Central memory CD8-positive, alpha-beta T cell (primary cell): ENCODE results near the gene STIMATE.

Experiments used
- ATAC-seq: fragments of 150-1000 bp; cut with Tn5 transposase; replicated peaks from 2 replicates; pipeline ENCODE4 v1.10.0; 2022; ENCODE audit warnings: mild to moderate bottlenecking, moderate FRiP score, moderate number of reproducible peaks; ENCODE audit not compliant: poor library complexity, severe bottlenecking; ENCODE audit errors: extremely low read depth
- DNase-seq, 2 donors: peaks; one replicate each; pipeline ENCODE4 v3.0.0; 2021; ENCODE audit warnings: low spot score in 2 of 2
- H3K27ac Mint-ChIP-seq: one replicate; pipeline ENCODE4 v1.8.0; 2022; ENCODE audit warnings: low read depth, mild to moderate bottlenecking, moderate library complexity, mixed read lengths
- H3K27me3 Mint-ChIP-seq: one replicate; pipeline ENCODE4 v1.8.0; 2022; ENCODE audit warnings: mixed read lengths
- H3K36me3 Mint-ChIP-seq: one replicate; pipeline ENCODE4 v1.8.0; 2022; ENCODE audit warnings: mild to moderate bottlenecking, moderate library complexity, mixed read lengths; ENCODE audit not compliant: insufficient read depth
- H3K4me1 Mint-ChIP-seq: one replicate; pipeline ENCODE4 v1.8.0; 2022; ENCODE audit warnings: mixed read lengths
- H3K4me3 Mint-ChIP-seq: one replicate; pipeline ENCODE4 v1.8.0; 2022; ENCODE audit warnings: mild to moderate bottlenecking, moderate library complexity, mixed read lengths
- H3K9me3 Mint-ChIP-seq: one replicate; pipeline ENCODE4 v1.8.0; 2022; ENCODE audit warnings: mixed read lengths

STIMATE gene

DNA sequence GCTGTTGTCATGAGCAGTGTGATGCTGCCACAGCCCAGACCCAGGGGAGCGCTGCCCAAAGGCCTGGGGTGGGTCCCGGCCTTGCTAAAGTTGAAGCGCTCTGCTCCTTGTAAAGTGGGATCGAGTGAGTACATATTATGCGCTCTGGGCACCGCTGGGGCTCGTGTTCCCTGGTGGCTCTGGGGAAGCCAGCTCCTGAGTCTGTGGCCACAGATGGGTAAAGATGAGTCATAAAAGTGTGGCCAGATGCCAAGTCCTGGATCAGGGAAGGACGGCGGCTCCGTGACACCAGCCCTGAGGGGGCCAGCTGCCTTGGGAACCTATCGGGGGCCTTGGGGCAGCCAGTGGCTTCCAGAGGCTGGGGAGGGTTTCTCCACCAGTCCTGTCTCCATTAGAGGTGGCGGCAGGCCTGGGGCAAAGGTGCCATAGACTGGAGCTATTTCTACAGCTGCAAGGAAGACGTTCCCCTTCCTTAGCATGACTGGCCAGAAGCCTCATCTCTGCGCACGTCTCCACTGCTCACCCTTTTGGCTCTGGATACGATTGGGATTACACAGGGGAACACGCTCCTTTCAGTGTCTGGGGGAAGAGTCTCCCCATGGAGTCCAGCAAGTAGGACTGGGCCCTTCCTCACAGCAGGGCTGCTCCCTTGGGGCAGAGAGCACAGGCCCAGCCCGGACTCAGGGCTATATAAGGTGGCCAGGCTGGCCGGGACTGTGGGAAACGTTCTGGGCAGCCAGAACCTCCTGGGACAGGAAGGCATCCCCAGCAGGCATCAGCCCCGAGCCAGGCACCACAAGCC, 65.6 kb downstream of the STIMATE start:
- no peak overlapping the region for H3K4me3 Mint-ChIP-seq
- peaks cover 4% of the 10 kb centered on the region for H3K4me1 Mint-ChIP-seq
- no peaks in the 10 kb centered on the region for H3K9me3 Mint-ChIP-seq
- no peak for ATAC-seq
- peaks cover 11% of the 10 kb centered on the region for H3K36me3 Mint-ChIP-seq
- no peaks in the 10 kb centered on the region for H3K27me3 Mint-ChIP-seq
- no peak for DNase-seq
- H3K27ac Mint-ChIP-seq, result peak overlapping the region; percentile 53

- no peaks in the 10 kb centered on the region for H3K27me3 Mint-ChIP-seq
- H3K4me3 Mint-ChIP-seq, result no peak within 1 kb of the TSS
- H3K27ac Mint-ChIP-seq, result peak within 1 kb of the TSS; percentile 53
- ATAC-seq, result no peak
- H3K36me3 Mint-ChIP-seq, result peaks cover 8% of the 10 kb centered on the region
- H3K9me3 Mint-ChIP-seq, result no peaks in the 10 kb centered on the region
- no peaks in the 10 kb centered on the region for H3K4me1 Mint-ChIP-seq
- DNase-seq, result no peak
These were observed 66.7 kb downstream of the STIMATE start, which contains the start of gene ITIH4 for GRCh38 chr3:52830535-52831258. Gene ITIH4, minus strand, starts transcription at chr3:52830672. Its CDS starts 30 bp downstream, at chr3:52830642.

DNA sequence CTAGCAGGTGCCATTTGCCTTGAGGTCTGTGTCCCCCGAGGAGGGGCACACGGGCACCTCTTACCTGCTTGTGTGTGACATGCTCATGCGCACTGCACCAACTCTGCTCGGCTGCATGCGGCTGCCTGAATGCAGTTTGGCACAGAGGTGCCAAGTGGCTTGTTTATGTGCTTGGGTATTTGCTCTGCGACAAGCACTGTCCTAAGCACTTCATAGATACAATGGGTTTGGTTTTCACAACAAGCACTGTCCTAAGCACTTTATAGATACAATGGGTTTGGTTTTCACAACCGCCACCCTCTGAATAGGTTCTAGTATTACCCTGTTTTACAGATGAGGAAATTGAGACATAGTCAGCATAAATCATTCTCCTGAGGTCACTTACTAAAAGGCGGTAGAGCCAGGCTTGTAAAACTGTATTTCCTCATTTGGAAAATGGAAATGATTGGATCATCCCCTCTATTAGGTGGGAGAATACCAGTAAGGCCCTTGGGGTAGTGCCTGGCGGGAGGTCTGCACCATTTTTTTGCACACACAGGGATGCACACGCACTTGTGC, 67.4 kb downstream of the STIMATE start:
- no peak for ATAC-seq
- Mint-ChIP-seq H3K36me3 (peaks cover 5% of the 10 kb centered on the region), H3K9me3 (no peaks in the 10 kb centered on the region), H3K4me3 (no peak overlapping the region), H3K27me3 (no peaks in the 10 kb centered on the region), H3K4me1 (no peaks in the 10 kb centered on the region), H3K27ac (no peak overlapping the region)
- DNase-seq, result no peak

GRCh38 chr3:52829482-52829881, 67.9 kb downstream of the STIMATE start:
- H3K4me1 Mint-ChIP-seq, result no peaks in the 10 kb centered on the region

GRCh38 chr3:52827866-52828376, 69.4 kb downstream of the STIMATE start:
- Mint-ChIP-seq H3K36me3 (peaks cover 5% of the 10 kb centered on the region), H3K4me1 (no peaks in the 10 kb centered on the region)

More at GRCh38 chr3:52829482-52829881, 67.9 kb downstream of the STIMATE start:
- peaks cover 4% of the 10 kb centered on the region for H3K36me3 Mint-ChIP-seq
- no peak overlapping the region for H3K4me3 Mint-ChIP-seq
- no peak for DNase-seq
- H3K27ac Mint-ChIP-seq, result no peak overlapping the region
- H3K9me3 Mint-ChIP-seq, result no peaks in the 10 kb centered on the region
- no peaks in the 10 kb centered on the region for H3K27me3 Mint-ChIP-seq
- ATAC-seq, result no peak

DNA sequence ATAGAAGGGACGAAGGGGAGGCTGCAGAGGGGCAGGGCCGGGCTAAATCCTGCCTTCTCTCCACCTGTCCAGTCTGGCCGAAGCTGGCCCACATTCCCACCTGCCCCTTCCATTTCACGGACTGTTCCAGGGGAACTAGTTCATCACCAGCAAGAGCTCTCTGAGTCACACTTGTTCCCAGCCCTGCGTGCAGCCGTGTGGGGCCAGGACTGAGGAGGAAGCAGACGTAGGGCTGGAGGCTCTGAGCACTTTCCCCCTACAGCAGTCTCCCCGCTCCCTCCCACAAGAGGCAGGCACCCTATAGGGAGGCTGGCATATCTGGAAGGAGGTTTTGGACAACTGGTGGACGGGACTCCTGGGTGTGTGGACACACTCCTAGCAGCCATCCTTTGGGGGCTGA, 69.9 kb downstream of the STIMATE start:
- H3K4me1 Mint-ChIP-seq, result no peaks in the 10 kb centered on the region
- H3K27me3 Mint-ChIP-seq, result no peaks in the 10 kb centered on the region
- H3K9me3 Mint-ChIP-seq, result no peaks in the 10 kb centered on the region
- ATAC-seq, result no peak
- no peak overlapping the region for H3K4me3 Mint-ChIP-seq
- no peak for DNase-seq
- peaks cover 5% of the 10 kb centered on the region for H3K36me3 Mint-ChIP-seq
- H3K27ac Mint-ChIP-seq, result no peak overlapping the region

More at GRCh38 chr3:52827866-52828376, 69.4 kb downstream of the STIMATE start:
- no peak overlapping the region for H3K4me3 Mint-ChIP-seq
- no peaks in the 10 kb centered on the region for H3K27me3 Mint-ChIP-seq
- H3K27ac Mint-ChIP-seq, result no peak overlapping the region
- no peaks in the 10 kb centered on the region for H3K9me3 Mint-ChIP-seq
- ATAC-seq (no peak), DNase-seq (no peak)

- DNase-seq (no peak), ATAC-seq (no peak)
- no peaks in the 10 kb centered on the region for H3K4me1 Mint-ChIP-seq
- no peak overlapping the region for H3K4me3 Mint-ChIP-seq
- no peak overlapping the region for H3K27ac Mint-ChIP-seq
- no peaks in the 10 kb centered on the region for H3K9me3 Mint-ChIP-seq
- H3K36me3 Mint-ChIP-seq, result peaks cover 5% of the 10 kb centered on the region
- H3K27me3 Mint-ChIP-seq, result no peaks in the 10 kb centered on the region
These were observed 73.3 kb downstream of the STIMATE start for GRCh38 chr3:52824037-52824436.

DNA sequence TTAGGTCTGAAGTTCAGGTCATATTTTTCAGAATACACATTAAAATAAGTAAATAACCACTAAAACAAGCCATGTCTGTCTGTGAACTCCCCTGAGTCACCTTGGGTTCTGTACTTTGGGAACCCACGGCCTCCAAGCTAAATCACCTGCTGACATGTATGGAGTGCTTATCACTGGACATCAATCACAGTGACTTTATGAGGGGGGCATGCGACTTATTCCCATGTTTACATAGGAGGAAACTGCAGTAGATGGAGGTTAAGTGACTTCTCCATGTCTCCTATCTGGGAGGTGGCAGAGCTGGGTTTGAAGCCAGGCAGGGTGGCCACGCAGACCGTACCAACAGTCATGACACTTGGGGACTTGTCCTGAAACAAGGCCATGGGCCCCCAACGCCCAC, 75.0 kb downstream of the STIMATE start:
- H3K27ac Mint-ChIP-seq, result no peak overlapping the region
- peaks cover 2% of the 10 kb centered on the region for H3K36me3 Mint-ChIP-seq
- H3K27me3 Mint-ChIP-seq, result no peaks in the 10 kb centered on the region
- no peak overlapping the region for H3K4me3 Mint-ChIP-seq
- H3K4me1 Mint-ChIP-seq, result no peaks in the 10 kb centered on the region
- no peaks in the 10 kb centered on the region for H3K9me3 Mint-ChIP-seq
- ATAC-seq (no peak), DNase-seq (no peak)

DNA sequence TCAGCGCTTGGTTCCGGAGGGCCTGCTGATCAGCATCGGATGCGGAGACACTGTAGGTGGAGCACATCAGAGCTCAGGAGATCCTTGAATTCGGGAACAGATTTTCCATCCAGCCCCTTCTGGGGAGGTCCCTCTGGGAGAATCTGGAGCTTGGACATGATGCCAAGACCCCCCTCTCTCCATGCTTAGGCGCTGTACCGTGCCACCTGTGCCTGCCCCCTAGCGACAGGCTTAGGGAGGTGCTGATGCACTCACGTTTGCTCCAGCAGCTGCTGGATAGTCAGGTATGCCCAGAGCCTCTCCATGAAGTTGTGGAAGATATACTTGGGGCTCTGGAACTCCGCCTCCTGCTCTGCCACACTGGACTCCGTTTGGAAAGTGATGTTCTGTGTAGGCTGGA, 76.6 kb downstream of the STIMATE start:
- H3K9me3 Mint-ChIP-seq, result no peaks in the 10 kb centered on the region
- H3K27ac Mint-ChIP-seq, result no peak overlapping the region
- H3K4me1 Mint-ChIP-seq, result no peaks in the 10 kb centered on the region
- ATAC-seq (no peak), DNase-seq (no peak)
- H3K4me3 Mint-ChIP-seq, result no peak overlapping the region
- peaks cover 1% of the 10 kb centered on the region for H3K36me3 Mint-ChIP-seq
- no peaks in the 10 kb centered on the region for H3K27me3 Mint-ChIP-seq

GRCh38 chr3:52819936-52820335, 77.4 kb downstream of the STIMATE start:
- H3K4me1 Mint-ChIP-seq, result no peaks in the 10 kb centered on the region
- ATAC-seq (no peak), DNase-seq (no peak)
- H3K36me3 Mint-ChIP-seq, result peaks cover 1% of the 10 kb centered on the region
- no peaks in the 10 kb centered on the region for H3K27me3 Mint-ChIP-seq
- H3K9me3 Mint-ChIP-seq, result no peaks in the 10 kb centered on the region
- H3K27ac Mint-ChIP-seq, result no peak overlapping the region
- H3K4me3 Mint-ChIP-seq, result no peak overlapping the region

GRCh38 chr3:52817860-52818259, 79.5 kb downstream of the STIMATE start:
- no peak overlapping the region for H3K4me3 Mint-ChIP-seq
- no peaks in the 10 kb centered on the region for H3K36me3 Mint-ChIP-seq
- H3K27ac Mint-ChIP-seq, result no peak overlapping the region
- no peaks in the 10 kb centered on the region for H3K4me1 Mint-ChIP-seq
- DNase-seq, result no peak
- ATAC-seq, result no peak
- no peaks in the 10 kb centered on the region for H3K9me3 Mint-ChIP-seq
- no peaks in the 10 kb centered on the region for H3K27me3 Mint-ChIP-seq

DNA sequence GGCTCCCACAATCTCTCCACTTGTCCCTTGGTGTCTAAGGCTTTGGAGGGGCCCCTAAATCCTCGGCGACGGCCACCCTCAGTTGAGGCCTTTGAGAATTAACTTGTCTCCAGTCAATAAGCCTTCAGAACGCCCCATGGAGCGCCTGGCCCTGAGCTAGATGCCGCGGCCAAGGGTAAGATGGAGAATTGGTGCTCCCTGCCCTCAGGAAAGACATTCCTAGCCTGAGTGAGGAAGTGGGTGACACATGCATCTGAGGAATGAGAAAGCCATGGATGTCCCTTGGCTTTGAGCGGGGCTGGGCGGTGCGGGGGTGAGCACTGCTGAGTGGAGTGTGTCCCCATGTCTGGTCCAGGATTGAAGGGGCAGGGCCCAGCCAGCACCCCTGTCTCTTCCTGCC, 80.1 kb downstream of the STIMATE start:
- no peaks in the 10 kb centered on the region for H3K36me3 Mint-ChIP-seq
- no peak overlapping the region for H3K27ac Mint-ChIP-seq
- no peaks in the 10 kb centered on the region for H3K4me1 Mint-ChIP-seq
- H3K9me3 Mint-ChIP-seq, result no peaks in the 10 kb centered on the region
- no peak for ATAC-seq
- H3K27me3 Mint-ChIP-seq, result no peaks in the 10 kb centered on the region
- H3K4me3 Mint-ChIP-seq, result no peak overlapping the region
- DNase-seq, result no peak
